ENCODE data around the gene TLL2.

DNA sequence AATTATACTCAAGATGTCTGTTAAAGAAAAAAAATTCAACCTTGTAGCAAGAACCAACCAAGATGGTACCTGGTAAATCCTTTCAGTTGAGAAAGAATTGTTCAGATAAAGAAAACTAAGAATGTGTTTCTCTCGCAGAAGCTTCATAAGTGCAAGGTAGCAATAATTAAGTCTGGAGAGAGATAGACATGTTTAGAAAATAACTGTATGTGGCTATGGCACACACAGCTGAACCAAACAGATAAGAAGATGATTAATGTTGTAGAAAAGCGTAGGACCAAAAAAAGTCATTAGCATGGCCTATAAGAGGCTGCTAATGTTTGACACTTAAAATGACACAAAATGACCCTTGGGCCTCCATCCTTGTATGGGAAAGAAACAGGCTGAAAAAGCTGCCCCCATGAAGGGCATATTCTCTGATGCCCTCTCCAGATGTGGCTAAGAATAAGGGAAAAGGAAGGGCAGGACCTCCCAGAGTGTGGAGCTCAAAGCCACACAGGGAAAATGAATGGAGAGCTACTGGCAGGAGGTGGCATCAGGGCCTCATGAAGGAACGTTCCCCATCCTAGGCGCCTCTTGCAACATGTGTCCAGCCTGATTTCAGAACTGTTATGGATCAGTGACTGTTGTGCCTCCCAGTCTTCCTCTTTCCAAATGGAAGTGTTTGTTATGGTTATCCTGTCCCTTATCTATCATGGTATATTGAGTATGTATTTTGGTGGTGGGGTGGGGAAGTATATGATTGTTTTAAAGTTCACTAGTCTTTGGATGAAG is 30.7 kb downstream of the TLL2 start:
- TF ChIP-seq, protein P1, sequence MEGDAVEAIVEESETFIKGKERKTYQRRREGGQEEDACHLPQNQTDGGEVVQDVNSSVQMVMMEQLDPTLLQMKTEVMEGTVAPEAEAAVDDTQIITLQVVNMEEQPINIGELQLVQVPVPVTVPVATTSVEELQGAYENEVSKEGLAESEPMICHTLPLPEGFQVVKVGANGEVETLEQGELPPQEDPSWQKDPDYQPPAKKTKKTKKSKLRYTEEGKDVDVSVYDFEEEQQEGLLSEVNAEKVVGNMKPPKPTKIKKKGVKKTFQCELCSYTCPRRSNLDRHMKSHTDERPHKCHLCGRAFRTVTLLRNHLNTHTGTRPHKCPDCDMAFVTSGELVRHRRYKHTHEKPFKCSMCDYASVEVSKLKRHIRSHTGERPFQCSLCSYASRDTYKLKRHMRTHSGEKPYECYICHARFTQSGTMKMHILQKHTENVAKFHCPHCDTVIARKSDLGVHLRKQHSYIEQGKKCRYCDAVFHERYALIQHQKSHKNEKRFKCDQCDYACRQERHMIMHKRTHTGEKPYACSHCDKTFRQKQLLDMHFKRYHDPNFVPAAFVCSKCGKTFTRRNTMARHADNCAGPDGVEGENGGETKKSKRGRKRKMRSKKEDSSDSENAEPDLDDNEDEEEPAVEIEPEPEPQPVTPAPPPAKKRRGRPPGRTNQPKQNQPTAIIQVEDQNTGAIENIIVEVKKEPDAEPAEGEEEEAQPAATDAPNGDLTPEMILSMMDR (conservative IDR thresholded peaks at IDR 0.05; ENCODE audit: low read depth, low read length) = no peak
- no peak for TF ChIP-seq RCOR1 (IDR thresholded peaks at IDR 0.05; ENCODE audit: insufficient replicate concordance, low read length)
- no peak for TF ChIP-seq MXI1 (IDR thresholded peaks at IDR 0.05; ENCODE audit: borderline replicate concordance, low read depth, low read length)
- TF ChIP-seq RAD21 (IDR thresholded peaks at IDR 0.05; ENCODE audit: low read length) = no peak
- no peak for TF ChIP-seq POLR2A (IDR thresholded peaks at IDR 0.05; ENCODE audit: low read depth, low read length)
